Thyroid gland (tissue), 4 donors: ENCODE measurements around the gene SH2D3C.
A peak's percentile ranks its signal among the peaks of the same experiment; 100 is the strongest.

ENCODE experiments used
- CTCF ChIP-seq, 6 experiments: fragments of 200-600 bp in 3 of 6; fragments of 450-650 bp in 3 of 6; sonication (generic) in 3 of 6; IDR thresholded peaks; one replicate each; pipeline ENCODE4 v1.5.1; 2016 to 2019; ENCODE audit warnings: antibody characterized with exemption in 6 of 6, mild to moderate bottlenecking in 2 of 6, inconsistent platforms in 1 of 6, moderate library complexity in 1 of 6
- POLR2A ChIP-seq, 2 donors: fragments of 450-650 bp; IDR thresholded peaks; one replicate each; pipeline ENCODE4 v1.6.1; 2017; ENCODE audit warnings: antibody characterized with exemption in 2 of 2, mild to moderate bottlenecking in 2 of 2, moderate library complexity in 1 of 2

GRCh38 chr9:127715470-127716337 lies 62.8 kb downstream of the SH2D3C start, which contains the start of the genes PTRH1 and TTC16:
- no peak for TF ChIP-seq CTCF (IDR thresholded peaks at IDR 0.05)
- peak in 1 of 2 donors; percentile 78 for TF ChIP-seq POLR2A (IDR thresholded peaks at IDR 0.05)
